Hindlimb muscle (tissue), 1 donor: ENCODE results near the gene HK3. TPM values are rescaled to one million over a fixed set of nuclear protein-coding genes. Genes with fewer than 3 reads are reported as not detected.
"Not testable (repeated sequence)": the region's sequence is repeated elsewhere in the genome, so short reads cannot be mapped to it uniquely, and the experiment has no call there.

Experiments
- DNase-seq: peaks from one replicate; pipeline ENCODE4 v3.0.0-alpha.2; 2013
- polyA plus RNA-seq: library from polyadenylated mRNA; unstranded; fragments of 120-200 nt; gene quantifications from one replicate; pipeline ENCODE4 v1.2.1, GENCODE V29; 2013; ENCODE audit not compliant: insufficient read length

HK3 gene
- polyA plus RNA-seq, 1 donor = 1.4 TPM

GRCh38 chr5:176881816-176882566 is 17.2 kb downstream of the HK3 start:
- DNase-seq = no peak

GRCh38 chr5:176881021-176881749 is 18.0 kb downstream of the HK3 start:
- no peak for DNase-seq

- no peak for DNase-seq
Observed at GRCh38 chr5:176880366-176881020, 18.7 kb downstream of the HK3 start.

- peak; percentile 50 for DNase-seq
Observed at GRCh38 chr5:176879663-176880361, 19.3 kb downstream of the HK3 start.

GRCh38 chr5:176878906-176879662 is 20.1 kb downstream of the HK3 start:
- no peak for DNase-seq

- no peak for DNase-seq
Observed at GRCh38 chr5:176878463-176878862, 20.7 kb downstream of the HK3 start.

- DNase-seq = no peak
Observed at GRCh38 chr5:176877793-176878331, 21.3 kb downstream of the HK3 start.

- DNase-seq = no peak
Observed at GRCh38 chr5:176876506-176877431, 22.4 kb downstream of the HK3 start.

- DNase-seq = no peak
Observed at GRCh38 chr5:176875783-176876505, 23.2 kb downstream of the HK3 start.

- no peak for DNase-seq
Observed at GRCh38 chr5:176875014-176875550, 24.1 kb downstream of the HK3 start.

GRCh38 chr5:176874198-176874780 is 24.9 kb downstream of the HK3 start:
- no peak for DNase-seq

GRCh38 chr5:176873541-176874172 is 25.5 kb downstream of the HK3 start:
- DNase-seq = peak; percentile 48

- not testable (repeated sequence) for DNase-seq
Observed at GRCh38 chr5:176873011-176873410, 26.1 kb downstream of the HK3 start.

- DNase-seq = not testable (repeated sequence)
Observed at GRCh38 chr5:176872586-176872985, 26.6 kb downstream of the HK3 start.

- DNase-seq = not testable (repeated sequence)
Observed at GRCh38 chr5:176870644-176871043, 28.5 kb downstream of the HK3 start.

- no peak for DNase-seq
Observed at GRCh38 chr5:176870110-176870591, 29.0 kb downstream of the HK3 start.

- no peak for DNase-seq
Observed at GRCh38 chr5:176869501-176870109, 29.5 kb downstream of the HK3 start.

GRCh38 chr5:176868731-176869130 is 30.4 kb downstream of the HK3 start:
- DNase-seq = no peak
